ENCODE measurements around the gene SIDT2.

SIDT2 gene

DNA sequence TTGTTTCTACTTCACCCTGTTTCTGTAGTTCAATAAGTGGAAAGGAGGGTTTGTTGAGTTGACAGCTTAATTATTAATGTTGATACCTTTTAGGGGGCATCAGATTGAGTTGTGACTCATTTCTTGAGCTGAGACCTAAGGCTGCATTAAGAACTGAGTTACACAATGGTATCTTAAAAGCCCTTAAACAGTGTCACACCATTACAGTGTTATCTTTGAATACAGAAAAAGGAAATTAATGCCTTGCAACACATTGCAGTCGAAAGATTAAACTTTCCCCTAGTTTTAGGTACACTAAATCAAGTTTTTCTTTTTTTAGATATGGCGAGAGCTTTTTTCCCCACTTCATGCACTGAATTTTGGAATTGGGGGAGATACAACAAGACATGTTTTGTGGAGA lies 17.7 kb upstream of the SIDT2 start:
- no peak for TF ChIP-seq CTCF (IDR thresholded peaks at IDR 0.05)
- Histone ChIP-seq H3K9me3 (ENCODE audit: control insufficient read depth, low read length) (no peaks in the 10 kb centered on the region), H3K4me2 (ENCODE audit: low read length) (no peak overlapping the region), H3K9ac (no peak overlapping the region), H3K4me3 (ENCODE audit: low read depth, low read length) (no peak overlapping the region), H3K4me1 (no peaks in the 10 kb centered on the region), H2AFZ (no peak overlapping the region), H3K27me3 (ENCODE audit: control insufficient read depth, insufficient read depth, low read length) (no peaks in the 10 kb centered on the region), H3K79me2 (no peaks in the 10 kb centered on the region), H3K36me3 (ENCODE audit: control insufficient read depth, insufficient read depth, low read length) (no peaks in the 10 kb centered on the region), H3K27ac (no peak overlapping the region)

DNA sequence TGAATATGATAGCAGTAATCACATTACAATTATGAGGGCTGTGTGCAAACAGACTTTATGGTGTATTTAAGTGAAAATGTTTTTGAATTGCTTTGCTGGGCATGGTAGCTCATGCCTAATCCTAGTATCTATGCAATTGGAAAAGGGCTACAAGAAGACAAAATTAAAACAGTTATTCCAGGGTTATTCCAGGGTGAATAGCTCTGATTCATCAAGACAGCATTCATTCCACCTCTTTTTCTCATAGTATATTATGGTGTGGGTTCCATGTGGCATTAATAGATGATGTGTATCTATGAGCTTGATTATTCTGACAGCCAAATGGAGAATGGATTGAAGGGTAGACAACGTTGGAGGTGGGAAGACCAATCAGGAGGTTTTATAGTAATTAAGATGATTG lies 12.1 kb upstream of the SIDT2 start:
- no peak for TF ChIP-seq CTCF (IDR thresholded peaks at IDR 0.05)
- no peaks in the 10 kb centered on the region for H3K9me3 ChIP-seq (ENCODE audit: control insufficient read depth, low read length)
- H3K27me3 ChIP-seq (ENCODE audit: control insufficient read depth, insufficient read depth, low read length) = no peaks in the 10 kb centered on the region
- H3K36me3 ChIP-seq (ENCODE audit: control insufficient read depth, insufficient read depth, low read length) = no peaks in the 10 kb centered on the region
- H3K9ac ChIP-seq = no peak overlapping the region
- H3K4me1 ChIP-seq = no peaks in the 10 kb centered on the region
- no peak overlapping the region for H3K4me3 ChIP-seq (ENCODE audit: low read depth, low read length)
- H3K79me2 ChIP-seq = no peaks in the 10 kb centered on the region
- H2AFZ ChIP-seq = no peak overlapping the region
- no peak overlapping the region for H3K27ac ChIP-seq
- H3K4me2 ChIP-seq (ENCODE audit: low read length) = no peak overlapping the region

DNA sequence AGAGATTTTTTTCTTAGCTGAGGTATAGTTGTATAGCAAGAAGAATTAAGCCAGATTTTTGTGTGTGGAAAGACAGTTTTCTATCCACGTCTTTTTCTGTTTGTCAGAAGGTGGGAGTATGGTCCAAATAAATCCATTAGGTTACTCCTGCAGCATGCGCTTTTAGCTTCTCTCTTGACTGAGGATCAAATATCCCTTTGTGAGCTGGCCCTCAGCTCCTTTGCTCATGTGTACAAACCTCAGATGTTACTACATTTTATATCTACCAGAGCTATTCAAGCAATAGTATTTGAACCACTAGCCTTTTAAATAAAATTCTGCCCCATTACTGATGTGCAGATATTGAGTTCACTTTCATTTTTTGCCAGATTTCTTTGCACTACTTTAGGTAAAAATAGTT lies 8.8 kb upstream of the SIDT2 start:
- Histone ChIP-seq H3K4me2 (ENCODE audit: low read length) (no peak overlapping the region), H3K4me1 (no peaks in the 10 kb centered on the region), H3K79me2 (no peaks in the 10 kb centered on the region), H2AFZ (no peak overlapping the region), H3K27ac (no peak overlapping the region), H3K27me3 (ENCODE audit: control insufficient read depth, insufficient read depth, low read length) (no peaks in the 10 kb centered on the region), H3K36me3 (ENCODE audit: control insufficient read depth, insufficient read depth, low read length) (no peaks in the 10 kb centered on the region), H3K9me3 (ENCODE audit: control insufficient read depth, low read length) (no peaks in the 10 kb centered on the region), H3K9ac (no peak overlapping the region), H3K4me3 (ENCODE audit: low read depth, low read length) (no peak overlapping the region)
- TF ChIP-seq CTCF (IDR thresholded peaks at IDR 0.05) = no peak

- no peaks in the 10 kb centered on the region for H3K4me1 ChIP-seq
- TF ChIP-seq CTCF (IDR thresholded peaks at IDR 0.05) = no peak
- no peak overlapping the region for H3K4me3 ChIP-seq (ENCODE audit: low read depth, low read length)
- no peaks in the 10 kb centered on the region for H3K79me2 ChIP-seq
- no peak overlapping the region for H3K27ac ChIP-seq
- no peak overlapping the region for H2AFZ ChIP-seq
- no peak overlapping the region for H3K4me2 ChIP-seq (ENCODE audit: low read length)
- no peak overlapping the region for H3K9ac ChIP-seq
- H3K36me3 ChIP-seq (ENCODE audit: control insufficient read depth, insufficient read depth, low read length) = no peaks in the 10 kb centered on the region
- H3K27me3 ChIP-seq (ENCODE audit: control insufficient read depth, insufficient read depth, low read length) = no peaks in the 10 kb centered on the region
- no peaks in the 10 kb centered on the region for H3K9me3 ChIP-seq (ENCODE audit: control insufficient read depth, low read length)
Measured at GRCh38 chr11:117170210-117170609, 8.3 kb upstream of the SIDT2 start.

GRCh38 chr11:117171007-117171403 lies 7.5 kb upstream of the SIDT2 start:
- Histone ChIP-seq H3K4me1 (no peaks in the 10 kb centered on the region), H3K4me2 (ENCODE audit: low read length) (no peak overlapping the region), H3K9ac (no peak overlapping the region), H3K27me3 (ENCODE audit: control insufficient read depth, insufficient read depth, low read length) (no peaks in the 10 kb centered on the region), H3K36me3 (ENCODE audit: control insufficient read depth, insufficient read depth, low read length) (no peaks in the 10 kb centered on the region), H2AFZ (no peak overlapping the region), H3K79me2 (no peaks in the 10 kb centered on the region), H3K27ac (no peak overlapping the region), H3K9me3 (ENCODE audit: control insufficient read depth, low read length) (no peaks in the 10 kb centered on the region), H3K4me3 (ENCODE audit: low read depth, low read length) (no peak overlapping the region)
- TF ChIP-seq CTCF (IDR thresholded peaks at IDR 0.05) = no peak
